Measurements from ENCODE around the gene TIMM17B. TPM values are rescaled to one million over a fixed set of nuclear protein-coding genes. Genes with fewer than 3 reads are reported as not detected.

Gene TIMM17B
- total RNA-seq, 1 donor from 2014 or later, result 48.7 TPM

- Histone ChIP-seq H3K9ac (no peak overlapping the region), H3K4me2 (no peak overlapping the region), H3K4me3 (no peak overlapping the region), H2AFZ (replicated peaks) (no peak overlapping the region), H3K27me3 (no peaks in the 10 kb centered on the region), H3K79me2 (ENCODE audit: low read depth) (no peaks in the 10 kb centered on the region), H3F3A (ENCODE audit: low read depth) (no peaks in the 10 kb centered on the region), H4K20me1 (ENCODE audit: low read depth) (no peaks in the 10 kb centered on the region), H3K4me1 (no peaks in the 10 kb centered on the region), H3K9me3 (ENCODE audit: low read depth) (no peaks in the 10 kb centered on the region), H3K27ac (no peak overlapping the region), H3K36me3 (no peaks in the 10 kb centered on the region)
- H3K4me3 Mint-ChIP-seq, result no peak overlapping the region
- DNase-seq (ENCODE audit: low spot score), result no peak
- H3K27me3 Mint-ChIP-seq (ENCODE audit: insufficient read depth, low read depth), result peaks cover 2% of the 10 kb centered on the region
- TF ChIP-seq EZH2 (IDR thresholded peaks at IDR 0.05) (no peak), EZH2phosphoT487 (IDR thresholded peaks at IDR 0.05) (no peak), CTCF (IDR thresholded peaks at IDR 0.05) (no peak)
- no peaks in the 10 kb centered on the region for H3K36me3 Mint-ChIP-seq
- peaks cover 18% of the 10 kb centered on the region for H3K9me3 Mint-ChIP-seq
- no peak overlapping the region for H3K27ac Mint-ChIP-seq
- H3K4me1 Mint-ChIP-seq, result no peaks in the 10 kb centered on the region
Observed at GRCh38 chrX:48852857-48853256, 44.7 kb downstream of the TIMM17B start.

GRCh38 chrX:48848847-48849246 lies 48.7 kb downstream of the TIMM17B start:
- Mint-ChIP-seq H3K36me3 (no peaks in the 10 kb centered on the region), H3K27me3 (ENCODE audit: insufficient read depth, low read depth) (peaks cover 2% of the 10 kb centered on the region), H3K27ac (no peak overlapping the region), H3K4me1 (no peaks in the 10 kb centered on the region), H3K9me3 (peaks cover 16% of the 10 kb centered on the region), H3K4me3 (no peak overlapping the region)
- Histone ChIP-seq H3K79me2 (ENCODE audit: low read depth) (no peaks in the 10 kb centered on the region), H3K9ac (no peak overlapping the region), H4K20me1 (ENCODE audit: low read depth) (no peaks in the 10 kb centered on the region), H3K4me1 (no peaks in the 10 kb centered on the region), H3K9me3 (ENCODE audit: low read depth) (no peaks in the 10 kb centered on the region), H3K4me3 (no peak overlapping the region), H3K36me3 (no peaks in the 10 kb centered on the region), H3K4me2 (no peak overlapping the region), H2AFZ (replicated peaks) (no peak overlapping the region), H3F3A (ENCODE audit: low read depth) (no peaks in the 10 kb centered on the region), H3K27ac (no peak overlapping the region), H3K27me3 (no peaks in the 10 kb centered on the region)
- no peak for TF ChIP-seq EZH2 (IDR thresholded peaks at IDR 0.05)
- TF ChIP-seq CTCF (IDR thresholded peaks at IDR 0.05), result no peak
- TF ChIP-seq EZH2phosphoT487 (IDR thresholded peaks at IDR 0.05), result no peak
- DNase-seq (ENCODE audit: low spot score), result no peak

Other genes with a start within 250 kb of the TIMM17B start
- 0.37 TPM in 1 of 2 replicates, not detected in the other for gene WAS, start 214.0 kb downstream of the TIMM17B start, total RNA-seq (ENCODE audit: low replicate concordance)
- 9.4 and 13.9 TPM in 2 replicates for gene SUV39H1, start 201.0 kb downstream of the TIMM17B start, total RNA-seq (ENCODE audit: low replicate concordance)
- not detected in 2 replicates for gene GLOD5, start 136.0 kb downstream of the TIMM17B start, total RNA-seq (ENCODE audit: low replicate concordance)
- gene GATA1, start 111.2 kb downstream of the TIMM17B start, total RNA-seq (ENCODE audit: low replicate concordance), result not detected in 2 replicates
- gene HDAC6, start 95.7 kb downstream of the TIMM17B start, total RNA-seq (ENCODE audit: low replicate concordance), result 127 and 135 TPM in 2 replicates
- gene ERAS, start 71.3 kb downstream of the TIMM17B start, total RNA-seq (ENCODE audit: low replicate concordance), result 0.50 TPM in 1 of 2 replicates, not detected in the other
- 2.4 TPM in 1 of 2 replicates, not detected in the other for gene PCSK1N, start 62.2 kb downstream of the TIMM17B start, total RNA-seq (ENCODE audit: low replicate concordance)
- 26.9 and 49.7 TPM in 2 replicates for gene PQBP1, start 162 bp upstream of the TIMM17B start, total RNA-seq (ENCODE audit: low replicate concordance)
- gene SLC35A2, start 13.9 kb upstream of the TIMM17B start, total RNA-seq (ENCODE audit: low replicate concordance), result 8.6 and 11.7 TPM in 2 replicates
- gene PIM2, start 21.3 kb upstream of the TIMM17B start, total RNA-seq (ENCODE audit: low replicate concordance), result 14.7 and 16.6 TPM in 2 replicates
- 38.6 and 46.3 TPM in 2 replicates for gene OTUD5, start 59.8 kb upstream of the TIMM17B start, total RNA-seq (ENCODE audit: low replicate concordance)
- gene KCND1, start 74.1 kb upstream of the TIMM17B start, total RNA-seq (ENCODE audit: low replicate concordance), result 0.39 and 1.4 TPM in 2 replicates
- 30.1 and 38.9 TPM in 2 replicates for gene GRIPAP1, start 104.5 kb upstream of the TIMM17B start, total RNA-seq (ENCODE audit: low replicate concordance)
- gene TFE3, start 145.6 kb upstream of the TIMM17B start, total RNA-seq (ENCODE audit: low replicate concordance), result 7.9 and 25.6 TPM in 2 replicates
- gene CCDC120, start 161.2 kb upstream of the TIMM17B start, total RNA-seq (ENCODE audit: low replicate concordance), result 1.1 and 3.1 TPM in 2 replicates
- gene PRAF2, start 176.2 kb upstream of the TIMM17B start, total RNA-seq (ENCODE audit: low replicate concordance), result 0.30 and 11.0 TPM in 2 replicates
- 19.7 and 22.2 TPM in 2 replicates for gene WDR45, start 182.1 kb upstream of the TIMM17B start, total RNA-seq (ENCODE audit: low replicate concordance)
- 11.2 and 20.6 TPM in 2 replicates for gene GPKOW, start 226.0 kb upstream of the TIMM17B start, total RNA-seq (ENCODE audit: low replicate concordance)